Measurements from ENCODE around the gene ADIG.

GRCh38 chr20:38625896-38626295 is 44.9 kb downstream of the ADIG start:
- no peak for TF ChIP-seq POLR2A (IDR thresholded peaks at IDR 0.05)
- TF ChIP-seq CTCF (IDR thresholded peaks at IDR 0.05) = no peak

Data from lower leg skin (tissue), 3 donors.